HG02938 (cell line): ENCODE data around the gene CYTH1.
A peak's percentile ranks its signal among the peaks of the same experiment; 100 is the strongest.

ENCODE experiments used
- ATAC-seq: cut with Tn5 transposase; IDR thresholded peaks from one replicate; pipeline ENCODE4 v1.9.1; 2021; ENCODE audit warnings: mild to moderate bottlenecking, moderate library complexity; ENCODE audit not compliant: unreplicated experiment

CYTH1 gene

GRCh38 chr17:78658281-78658785, 123.7 kb downstream of the CYTH1 start:
- ATAC-seq, result no peak

- no peak for ATAC-seq
Measured at GRCh38 chr17:78655251-78655940, 126.7 kb downstream of the CYTH1 start.

GRCh38 chr17:78654325-78654724, 127.7 kb downstream of the CYTH1 start:
- ATAC-seq, result no peak

DNA sequence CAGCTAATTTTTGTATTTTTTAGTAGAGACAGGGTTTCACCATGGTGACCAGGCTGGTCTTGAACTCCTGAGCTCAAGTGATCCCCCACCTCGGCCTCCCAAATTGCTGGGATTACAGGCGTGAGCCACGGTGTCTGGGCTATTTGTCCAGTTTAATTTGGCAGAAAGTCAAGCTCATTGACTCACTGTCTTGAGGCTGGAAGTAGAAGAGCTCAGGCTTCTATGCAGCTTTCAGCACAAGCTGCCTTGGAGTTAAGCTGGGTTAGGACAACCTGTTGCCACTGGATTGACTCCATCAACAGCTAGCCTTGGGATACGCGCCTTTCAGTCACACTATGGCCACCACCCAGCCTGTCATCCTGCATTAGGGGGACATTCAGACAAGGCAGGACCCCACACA, 128.7 kb downstream of the CYTH1 start:
- no peak for ATAC-seq

DNA sequence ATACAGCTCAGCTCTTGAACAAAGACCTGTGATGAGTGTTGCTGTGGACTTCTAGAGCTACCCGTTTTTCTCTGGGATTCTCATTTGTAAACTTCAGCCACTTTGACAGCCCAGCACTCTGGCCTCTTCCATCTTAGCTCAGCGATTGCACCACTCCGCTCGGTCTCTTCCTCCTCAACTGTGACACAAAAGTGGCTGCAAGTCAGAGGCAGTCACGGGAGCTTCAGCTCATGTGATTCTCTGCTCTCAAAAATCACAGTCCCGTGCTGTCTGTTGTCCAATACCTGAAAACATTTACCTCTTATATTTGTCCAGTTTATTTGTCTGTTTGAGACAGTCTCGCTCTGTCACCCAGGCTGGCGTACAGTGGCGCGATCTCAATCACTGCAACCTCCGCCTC, 129.2 kb downstream of the CYTH1 start:
- no peak for ATAC-seq

GRCh38 chr17:78652024-78652423, 130.0 kb downstream of the CYTH1 start:
- ATAC-seq, result no peak

DNA sequence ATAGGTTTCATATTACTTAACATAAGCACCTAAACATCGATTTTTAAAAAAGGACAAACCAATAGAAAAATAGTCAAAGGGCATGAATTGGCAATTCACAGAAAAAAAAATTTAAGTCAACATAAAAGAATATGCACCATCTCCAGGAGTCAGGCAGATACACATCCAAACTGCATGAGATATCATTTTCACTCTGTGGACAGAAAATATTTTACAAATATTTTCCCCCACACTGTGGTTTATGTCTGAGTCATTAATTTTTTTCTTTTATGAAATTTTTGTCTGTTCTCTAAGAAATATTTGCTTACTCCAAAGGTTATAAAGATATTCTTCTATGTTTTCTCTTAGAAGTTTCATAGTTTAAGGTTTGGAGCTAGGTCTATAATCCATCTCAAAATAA, 130.5 kb downstream of the CYTH1 start:
- ATAC-seq, result no peak

- no peak for ATAC-seq
Measured at GRCh38 chr17:78650093-78650715, 131.9 kb downstream of the CYTH1 start.

DNA sequence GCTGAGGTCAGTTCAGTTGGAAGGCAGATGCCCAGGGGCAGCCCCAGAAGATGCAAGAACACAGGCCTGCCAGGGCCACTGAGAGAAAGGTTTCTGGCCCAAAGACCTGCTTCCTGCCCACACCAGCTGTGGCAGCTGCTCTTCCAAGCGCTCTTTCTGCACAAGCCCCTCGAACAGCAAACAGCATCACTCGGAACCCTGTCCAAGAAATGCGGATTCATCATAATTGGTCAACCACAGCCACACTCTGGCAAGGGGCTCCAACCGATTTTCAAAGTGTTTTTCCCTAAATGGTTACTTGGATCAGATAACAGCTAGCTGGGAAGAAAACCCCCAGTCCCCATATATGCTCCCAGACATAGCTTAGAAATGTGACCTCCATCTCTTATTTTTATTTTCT, 133.8 kb downstream of the CYTH1 start:
- no peak for ATAC-seq

GRCh38 chr17:78647032-78647431, 135.0 kb downstream of the CYTH1 start:
- ATAC-seq, result no peak

DNA sequence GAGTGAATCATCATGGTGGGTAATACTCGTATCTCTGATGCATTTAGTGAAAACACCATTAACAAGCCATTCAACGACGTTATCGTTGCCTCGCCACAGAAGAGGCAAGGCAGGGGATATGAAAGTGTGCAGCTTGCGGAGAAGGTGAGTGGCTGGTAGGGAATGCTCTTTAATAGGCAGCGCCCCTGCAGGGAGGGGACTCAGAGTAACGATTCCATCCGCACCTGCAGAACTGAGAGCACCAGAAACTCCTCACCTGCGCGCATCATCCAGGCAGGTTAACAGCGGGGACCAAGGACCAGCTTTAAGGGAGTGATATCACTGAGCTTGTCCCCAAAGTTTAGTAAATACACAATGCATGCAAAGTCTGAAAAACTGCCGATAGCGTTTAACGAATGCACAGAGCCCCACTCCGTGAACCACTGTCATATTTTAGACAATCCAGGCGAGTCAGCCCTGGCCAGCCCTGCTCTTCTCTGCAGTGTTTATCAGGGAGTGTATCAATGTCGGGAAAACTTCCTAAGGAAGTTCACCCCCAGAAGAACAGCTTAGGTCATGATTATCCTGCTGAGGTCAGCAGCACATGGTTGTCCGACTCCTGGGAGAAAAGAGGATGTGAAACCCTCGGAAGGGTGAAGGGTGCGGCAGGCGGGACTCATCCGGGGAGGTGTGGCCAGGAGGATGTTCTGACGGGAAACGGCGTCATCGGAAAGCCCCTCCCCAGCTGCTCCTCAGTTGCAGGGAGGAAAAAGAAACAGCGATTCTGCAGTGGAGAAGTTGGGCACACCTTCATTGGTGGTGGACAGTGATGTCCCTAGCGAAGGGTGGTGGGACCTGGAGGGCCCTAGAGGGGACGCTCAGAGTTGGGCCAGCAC, 136.4 kb downstream of the CYTH1 start:
- peak; percentile 51 for ATAC-seq

GRCh38 chr17:78644931-78645351, 137.1 kb downstream of the CYTH1 start:
- no peak for ATAC-seq

DNA sequence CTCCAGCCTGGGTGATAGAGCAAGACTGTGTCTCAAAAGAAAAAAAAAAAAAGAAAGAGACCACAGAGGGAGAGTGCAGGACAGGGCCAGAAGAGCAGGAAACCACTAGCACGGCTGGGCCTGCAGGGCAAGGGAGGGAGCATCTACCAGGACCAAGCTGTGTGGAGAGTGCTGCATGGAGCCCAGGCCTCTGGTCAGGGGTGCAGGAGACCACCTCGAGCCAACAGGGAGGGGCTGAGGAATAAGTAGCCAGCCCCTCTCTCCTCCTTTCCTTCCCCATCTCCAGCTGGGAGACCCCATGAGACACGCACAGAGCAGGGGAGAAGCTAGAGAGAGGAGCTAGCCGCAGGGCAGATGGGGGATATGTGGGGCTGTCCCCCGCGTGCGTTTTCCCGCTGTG, 137.8 kb downstream of the CYTH1 start:
- ATAC-seq, result no peak

- no peak for ATAC-seq
Measured at GRCh38 chr17:78643326-78643725, 138.7 kb downstream of the CYTH1 start.

DNA sequence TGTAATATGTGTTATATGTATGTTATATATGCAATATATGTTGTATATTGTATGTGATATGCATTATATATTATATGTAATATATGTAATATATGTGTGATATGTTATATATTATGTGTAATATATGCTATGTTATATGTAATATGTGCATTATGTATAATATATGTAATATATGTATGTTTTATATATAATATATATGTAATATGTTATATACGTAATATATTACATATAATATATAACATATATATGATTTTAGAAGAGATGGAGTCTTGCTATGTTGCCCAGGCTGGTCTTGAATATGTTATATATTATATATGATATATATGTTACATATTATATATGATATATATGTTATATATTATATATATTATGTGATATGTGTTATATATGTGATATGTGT, 139.4 kb downstream of the CYTH1 start:
- no peak for ATAC-seq

DNA sequence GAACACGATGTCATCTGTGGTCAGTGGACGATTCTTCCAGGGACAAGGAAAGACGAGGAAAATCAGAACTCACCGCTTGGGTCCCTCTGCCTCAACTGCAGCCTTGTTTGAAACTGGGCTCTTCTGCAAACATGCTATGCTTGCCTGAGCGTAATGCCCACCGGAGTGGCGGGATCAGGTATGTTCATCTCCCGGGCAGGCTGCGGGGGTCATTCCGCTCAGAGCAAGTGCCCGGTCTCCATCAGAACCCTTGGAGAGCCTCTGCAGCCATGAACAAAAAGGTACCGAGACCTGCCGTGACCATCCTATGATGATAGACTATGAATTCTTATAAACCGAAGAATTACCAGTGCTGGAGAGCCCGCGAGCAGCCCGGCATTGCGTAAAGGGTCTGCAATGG, 140.4 kb downstream of the CYTH1 start:
- no peak for ATAC-seq

DNA sequence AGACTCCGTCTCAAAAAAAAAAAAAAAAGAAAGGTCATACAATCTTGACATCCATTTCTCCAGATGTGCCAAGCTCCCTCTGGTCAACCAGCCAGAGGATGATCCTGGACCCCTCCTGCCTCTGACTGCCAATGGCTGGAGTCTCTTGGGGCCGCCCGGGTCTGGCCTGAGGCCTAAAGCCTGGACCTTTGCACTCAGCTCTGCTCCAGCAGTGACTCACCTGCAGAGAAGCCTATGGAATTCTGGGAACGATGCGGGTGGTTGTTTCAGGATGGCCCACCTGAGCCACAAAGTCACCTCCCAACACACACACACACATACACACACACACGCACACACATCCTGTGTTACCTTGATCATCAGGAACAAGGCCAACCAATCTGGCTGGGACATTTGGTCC, 140.8 kb downstream of the CYTH1 start:
- ATAC-seq, result no peak

GRCh38 chr17:78640700-78641099, 141.4 kb downstream of the CYTH1 start:
- ATAC-seq, result no peak

- no peak for ATAC-seq
Measured at GRCh38 chr17:78637643-78638420, 144.2 kb downstream of the CYTH1 start.

- ATAC-seq, result no peak
Measured at GRCh38 chr17:78637146-78637545, 144.9 kb downstream of the CYTH1 start.

GRCh38 chr17:78634154-78634553, 147.9 kb downstream of the CYTH1 start:
- ATAC-seq, result no peak
